MCF 10A (cell line): ENCODE data around the gene ACP5. TPM values are rescaled to one million over a fixed set of nuclear protein-coding genes. Genes with fewer than 3 reads are reported as not detected.
A peak's percentile ranks its signal among the peaks of the same experiment; 100 is the strongest.
"Not testable (repeated sequence)": the region's sequence is repeated elsewhere in the genome, so short reads cannot be mapped to it uniquely, and the experiment has no call there.

Experiments used
- BruUV-seq: library from RNA; stranded (reverse); fragments of 400-500 nt; replicated peaks from 2 replicates; lab custom pipeline; 2021; lab: Mats Ljungman, UMichigan
- CTCF ChIA-PET: fragments of 300-600 bp; sonication (Branson Sonifier 250); formaldehyde crosslinking; extraction: SDS; loops from one replicate; lab custom pipeline; 2021; ENCODE audit warnings: antibody characterized with exemption, inconsistent platforms; lab: Yijun Ruan, JAX
- POLR2A ChIA-PET: fragments of 300-600, 350-650 bp; sonication (Branson Sonifier 250); formaldehyde crosslinking; extraction: SDS; loops from one replicate; lab custom pipeline; 2020; ENCODE audit warnings: antibody characterized with exemption, inconsistent platforms; lab: Yijun Ruan, JAX
- DNase-seq: peaks from one replicate; pipeline ENCODE4 v3.0.0-alpha.2; 2018; ENCODE audit not compliant: unreplicated experiment
- H3K27ac Mint-ChIP-seq: one replicate; pipeline ENCODE4 v1.8.0; 2022; ENCODE audit warnings: mild to moderate bottlenecking, low read depth, mixed read lengths; ENCODE audit not compliant: unreplicated experiment
- H3K27me3 Mint-ChIP-seq: one replicate; pipeline ENCODE4 v1.8.0; 2022; ENCODE audit warnings: mixed read lengths; ENCODE audit not compliant: insufficient read depth, unreplicated experiment
- H3K36me3 Mint-ChIP-seq: one replicate; pipeline ENCODE4 v1.8.0; 2022; ENCODE audit warnings: mild to moderate bottlenecking, moderate library complexity, mixed read lengths; ENCODE audit not compliant: insufficient read depth, unreplicated experiment
- H3K4me1 Mint-ChIP-seq: one replicate; pipeline ENCODE4 v1.8.0; 2022; ENCODE audit warnings: mixed read lengths; ENCODE audit not compliant: insufficient read depth, unreplicated experiment
- H3K4me3 Mint-ChIP-seq: one replicate; pipeline ENCODE4 v1.8.0; 2022; ENCODE audit warnings: mild to moderate bottlenecking, moderate library complexity, mixed read lengths; ENCODE audit not compliant: unreplicated experiment
- H3K9me3 Mint-ChIP-seq: one replicate; pipeline ENCODE4 v1.8.0; 2022; ENCODE audit warnings: mixed read lengths; ENCODE audit not compliant: unreplicated experiment
- CTCF ChIP-seq: fragments of 200-600 bp; IDR thresholded peaks from one replicate; pipeline ENCODE4 v1.8.0; 2022; ENCODE audit warnings: antibody characterized with exemption, mild to moderate bottlenecking; ENCODE audit not compliant: unreplicated experiment
- intact Hi-C: fragments of 100-400 bp; cut with micrococcal nuclease; formaldehyde crosslinking; loops from 2 replicates; pipeline ENCODE4 v1.14.1; 2022
- total RNA-seq: library from RNA; stranded (reverse); gene quantifications from 2 replicates; pipeline ENCODE4 v1.2.3, GENCODE V29; 2022

ACP5 gene
- total RNA-seq, 1 experiment from 2014 or later = not detected

- POLR2A ChIA-PET = interaction anchor here (1.8 kb wide), 1 partner anchor 9 kb away, joined by 4 read pairs; no protein-coding TSS in a partner anchor
- H3K9me3 Mint-ChIP-seq = peaks cover 7% of the 10 kb centered on the region
Measured at GRCh38 chr19:11606484-11606883, 29.0 kb upstream of the ACP5 start.

DNA sequence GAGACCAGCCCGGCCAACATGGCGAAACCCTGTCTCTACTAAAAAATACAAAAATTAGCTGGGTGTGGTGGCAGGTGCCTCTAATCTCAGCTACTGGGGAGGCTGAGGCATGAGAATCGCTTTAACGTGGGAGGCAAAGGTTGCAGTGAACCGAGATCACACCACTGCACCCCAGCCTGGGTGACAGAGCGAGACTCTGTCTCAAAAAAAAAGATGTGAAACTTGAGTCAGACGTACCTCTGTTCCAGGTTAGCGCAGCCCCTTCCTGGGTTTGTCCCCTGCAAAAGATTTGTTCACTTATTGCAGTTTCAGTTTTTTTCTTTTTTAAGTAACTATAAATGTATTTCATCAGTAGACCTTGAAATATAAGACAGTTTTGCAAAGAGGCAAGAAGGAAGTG is 22.3 kb upstream of the ACP5 start:
- BruUV-seq, intact Hi-C loops, H3K9me3 Mint-ChIP-seq, H3K27me3 Mint-ChIP-seq, DNase-seq, H3K27ac Mint-ChIP-seq, H3K4me3 Mint-ChIP-seq: not testable (repeated sequence)
- peaks cover 10% of the 10 kb centered on the region for H3K4me1 Mint-ChIP-seq
- ChIA-PET POLR2A (interaction anchor here (0.6 to 0.7 kb wide), 2 partner anchors 205 to 638 kb away, joined by 3 to 4 read pairs; no protein-coding TSS in a partner anchor), CTCF (interaction anchor here (0.6 to 1.1 kb wide), 2 partner anchors 12 to 42 kb away, joined by 3 read pairs; no protein-coding TSS in a partner anchor)
- H3K36me3 Mint-ChIP-seq = peaks cover 38% of the 10 kb centered on the region

More at GRCh38 chr19:11606484-11606883, 29.0 kb upstream of the ACP5 start:
- TF ChIP-seq CTCF = no peak
- intact Hi-C loops = no loop called here
- peaks cover 38% of the 10 kb centered on the region for H3K36me3 Mint-ChIP-seq
- H3K27ac Mint-ChIP-seq = no peak overlapping the region
- CTCF ChIA-PET = no interaction called here
- H3K4me3 Mint-ChIP-seq = no peak overlapping the region
- DNase-seq = no peak
- peaks cover 4% of the 10 kb centered on the region for H3K4me1 Mint-ChIP-seq
- no TSS peak for BruUV-seq
- H3K27me3 Mint-ChIP-seq = no peaks in the 10 kb centered on the region

DNA sequence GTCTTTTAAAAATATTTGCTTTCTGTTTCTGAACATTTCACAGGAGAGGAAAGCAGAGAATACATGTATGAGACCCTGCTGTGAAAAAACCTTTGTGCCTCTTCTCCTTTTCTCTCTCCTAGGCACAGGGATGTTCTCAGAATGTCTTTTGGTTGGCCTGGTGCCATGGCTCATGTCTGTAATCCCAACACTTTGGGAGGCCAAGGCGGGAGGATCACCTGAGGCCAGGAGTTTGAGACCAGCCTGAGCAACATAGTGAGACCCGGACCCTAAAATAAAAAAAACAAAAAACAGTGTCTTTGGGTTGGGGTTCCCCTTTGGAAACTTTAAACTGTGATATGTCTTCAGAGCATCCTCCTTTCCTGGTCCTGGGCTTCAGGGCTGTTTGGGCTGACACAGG is 21.3 kb upstream of the ACP5 start:
- no peaks in the 10 kb centered on the region for H3K27me3 Mint-ChIP-seq
- ChIA-PET POLR2A (interaction anchor here (0.6 to 0.7 kb wide), 2 partner anchors 206 to 637 kb away, joined by 3 to 4 read pairs; no protein-coding TSS in a partner anchor), CTCF (interaction anchor here (1.1 kb wide), 1 partner anchor 11 kb away, joined by 3 read pairs; no protein-coding TSS in a partner anchor)
- peaks cover 10% of the 10 kb centered on the region for H3K4me1 Mint-ChIP-seq
- peaks cover 33% of the 10 kb centered on the region for H3K36me3 Mint-ChIP-seq
- H3K27ac Mint-ChIP-seq = peak overlapping the region; percentile 92
- intact Hi-C loops = no loop called here
- H3K4me3 Mint-ChIP-seq = peak overlapping the region; percentile 82
- no peaks in the 10 kb centered on the region for H3K9me3 Mint-ChIP-seq
- no TSS peak for BruUV-seq
- no peak for TF ChIP-seq CTCF
- DNase-seq = no peak

DNA sequence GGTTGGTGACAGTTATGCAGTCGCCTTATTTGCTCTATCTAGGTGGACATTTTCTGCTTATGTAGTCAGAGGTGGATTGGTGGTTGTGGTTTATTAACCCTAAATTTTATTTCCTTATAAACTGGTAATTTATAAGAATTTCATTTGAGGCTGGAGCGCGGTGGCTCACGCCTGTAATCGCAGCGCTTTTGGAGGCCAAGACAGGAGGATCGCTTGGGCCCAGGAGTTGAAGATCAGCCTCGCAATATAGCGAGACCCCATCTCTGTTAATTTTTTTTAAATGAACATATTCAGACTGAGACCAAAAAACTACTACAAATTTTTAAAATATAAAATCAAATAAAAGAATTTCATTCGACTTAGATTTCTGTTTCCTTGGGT is 20.6 kb upstream of the ACP5 start:
- ChIA-PET CTCF (interaction anchor here (0.6 to 0.8 kb wide), 7 partner anchors 26 to 534 kb away, joined by 3 to 5 read pairs (median 3); partner anchors contain the start of gene TMEM205), POLR2A (interaction anchor here (0.6 to 1.6 kb wide), 13 partner anchors 8 to 1012 kb away, joined by 3 to 11 read pairs (median 4); partner anchors contain the start of genes ECSIT, ELOF1, SWSAP1 and ZNF490)
- intact Hi-C loops = no loop called here
- TSS peak; percentile 57 for BruUV-seq
- Mint-ChIP-seq H3K4me1 (peaks cover 10% of the 10 kb centered on the region), H3K9me3 (no peaks in the 10 kb centered on the region), H3K36me3 (peaks cover 29% of the 10 kb centered on the region), H3K27ac (peak overlapping the region; percentile 92), H3K4me3 (peak overlapping the region; percentile 82), H3K27me3 (no peaks in the 10 kb centered on the region)
- no peak for DNase-seq
- no peak for TF ChIP-seq CTCF
